CD4-positive, alpha-beta T cell (primary cell): ENCODE measurements around the gene TDO2. TPM values are rescaled to one million over a fixed set of nuclear protein-coding genes. Genes with fewer than 3 reads are reported as not detected.

Source experiments
- ATAC-seq: fragments of 200-7000 bp; cut with Tn5 transposase; one replicate; pipeline ENCODE4 v1.10.0; 2022; ENCODE audit warnings: mild to moderate bottlenecking; ENCODE audit not compliant: poor library complexity
- CTCF ChIA-PET: fragments of 350-600 bp; sonication (Branson Sonifier 250); formaldehyde crosslinking; loops from one replicate; lab custom pipeline; 2021; ENCODE audit warnings: antibody characterized with exemption, inconsistent platforms; lab: Charles Lee
- POLR2A ChIA-PET: fragments of 350-600 bp; sonication (Branson Sonifier 250); formaldehyde crosslinking; loops from one replicate; lab custom pipeline; 2021; ENCODE audit warnings: antibody characterized with exemption, inconsistent platforms; lab: Charles Lee
- DNase-seq, 14 experiments: peaks; one replicate each; pipeline ENCODE4 v3.0.0-alpha.2; 2013 to 2020; ENCODE audit warnings: mixed read lengths in 2 of 14
- H3K27ac ChIP-seq, 2 donors: one replicate each; pipeline versions ENCODE4 v1.5.1 to v1.7.0; 2013; ENCODE audit warnings: low read length in 2 of 2, low read depth in 1 of 2, mild to moderate bottlenecking in 1 of 2
- H3K27me3 ChIP-seq, 2 experiments: 1 replicate in 1 of 2; 2 replicates in 1 of 2; pipeline versions ENCODE4 v1.6.1 to v1.7.0; 2013; ENCODE audit warnings: low read length in 2 of 2, control low read depth in 1 of 2, mild to moderate bottlenecking in 1 of 2, moderate library complexity in 1 of 2; ENCODE audit not compliant: insufficient read depth in 2 of 2, control insufficient read depth in 1 of 2
- H3K36me3 ChIP-seq: one replicate; pipeline ENCODE4 v1.6.1; 2013; ENCODE audit warnings: low read length, control low read depth; ENCODE audit not compliant: insufficient read depth
- H3K4me1 ChIP-seq: one replicate; pipeline ENCODE4 v1.6.1; 2013; ENCODE audit warnings: low read length, control low read depth; ENCODE audit not compliant: insufficient read depth
- H3K4me3 ChIP-seq: one replicate; pipeline ENCODE4 v1.5.1; 2013; ENCODE audit warnings: mild to moderate bottlenecking, low read length, moderate library complexity
- H3K9me3 ChIP-seq, 2 experiments: 1 replicate in 1 of 2; 2 replicates in 1 of 2; pipeline versions ENCODE4 v1.6.1 to v1.7.0; 2013; ENCODE audit warnings: low read length in 2 of 2, mild to moderate bottlenecking in 2 of 2, control low read depth in 1 of 2, moderate library complexity in 1 of 2; ENCODE audit not compliant: control insufficient read depth in 1 of 2, insufficient read depth in 1 of 2
- H3K27ac Mint-ChIP-seq: one replicate; pipeline ENCODE4 v1.8.0; 2020; ENCODE audit warnings: mixed read lengths
- H3K27me3 Mint-ChIP-seq: one replicate; pipeline ENCODE4 v1.8.0; 2021; ENCODE audit warnings: mixed read lengths
- H3K36me3 Mint-ChIP-seq: one replicate; pipeline ENCODE4 v1.8.0; 2021; ENCODE audit warnings: low read depth, mixed read lengths
- H3K4me1 Mint-ChIP-seq: one replicate; pipeline ENCODE4 v1.8.0; 2021; ENCODE audit warnings: low read depth, mixed read lengths
- H3K4me3 Mint-ChIP-seq: one replicate; pipeline ENCODE4 v1.8.0; 2020; ENCODE audit warnings: mild to moderate bottlenecking, mixed read lengths
- H3K9me3 Mint-ChIP-seq: one replicate; pipeline ENCODE4 v1.8.0; 2020; ENCODE audit warnings: mixed read lengths
- intact Hi-C, 2 experiments: fragments of 100-400 bp; cut with DNase I in 1 of 2; cut with micrococcal nuclease in 1 of 2; formaldehyde crosslinking; loops; one replicate each; pipeline versions ENCODE4 v1.15.1 to v1.9.0; 2023 to 2025; cut with DNase I, micrococcal nuclease
- total RNA-seq, 174 experiments: library from RNA in 2 of 174; stranded (reverse) in 2 of 174; gene quantifications; one replicate each; pipeline ENCODE4 v1.2.3 and lab custom pipeline; 2021 to 2026
- TF ChIP-seq, protein P1 (sequence below): fragments of 200-600 bp; IDR thresholded peaks from one replicate; pipeline ENCODE4 v1.8.0; 2022; ENCODE audit warnings: antibody characterized with exemption, mild to moderate bottlenecking

The TDO2 gene
- total RNA-seq, 2 experiments from 2014 or later: not detected

DNA sequence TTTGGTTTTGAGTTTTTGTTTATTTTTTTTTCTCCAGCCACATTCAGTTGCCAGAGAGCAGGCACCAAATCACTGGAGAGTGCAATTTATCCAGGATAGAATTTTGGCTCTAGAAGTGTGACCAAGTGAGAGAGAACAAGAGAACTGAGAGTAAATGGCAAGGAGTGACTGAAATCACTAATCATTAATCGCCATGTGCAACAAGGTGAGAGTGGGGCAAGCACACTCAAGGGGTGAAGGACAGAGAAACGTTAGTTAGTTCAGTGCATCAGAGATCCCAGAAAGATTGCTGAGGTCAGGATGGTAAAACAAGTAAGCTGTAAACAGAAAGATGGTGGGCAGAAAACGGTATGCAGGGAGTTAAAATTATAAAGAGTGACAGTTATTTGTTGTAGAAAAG, 19.6 kb upstream of the TDO2 start:
- Histone ChIP-seq H3K4me3 (no peak overlapping the region), H3K4me1 (no peaks in the 10 kb centered on the region), H3K36me3 (no peaks in the 10 kb centered on the region), H3K27ac (no peak overlapping the region), H3K9me3 (no peaks in the 10 kb centered on the region), H3K27me3 (no peaks in the 10 kb centered on the region)
- ATAC-seq (no peak), DNase-seq (no peak)
- no peaks in the 10 kb centered on the region for H3K9me3 Mint-ChIP-seq
- H3K27ac Mint-ChIP-seq: no peak overlapping the region
- ChIA-PET POLR2A (no interaction called here), CTCF (no interaction called here)
- no peaks in the 10 kb centered on the region for H3K36me3 Mint-ChIP-seq
- TF ChIP-seq, protein P1, sequence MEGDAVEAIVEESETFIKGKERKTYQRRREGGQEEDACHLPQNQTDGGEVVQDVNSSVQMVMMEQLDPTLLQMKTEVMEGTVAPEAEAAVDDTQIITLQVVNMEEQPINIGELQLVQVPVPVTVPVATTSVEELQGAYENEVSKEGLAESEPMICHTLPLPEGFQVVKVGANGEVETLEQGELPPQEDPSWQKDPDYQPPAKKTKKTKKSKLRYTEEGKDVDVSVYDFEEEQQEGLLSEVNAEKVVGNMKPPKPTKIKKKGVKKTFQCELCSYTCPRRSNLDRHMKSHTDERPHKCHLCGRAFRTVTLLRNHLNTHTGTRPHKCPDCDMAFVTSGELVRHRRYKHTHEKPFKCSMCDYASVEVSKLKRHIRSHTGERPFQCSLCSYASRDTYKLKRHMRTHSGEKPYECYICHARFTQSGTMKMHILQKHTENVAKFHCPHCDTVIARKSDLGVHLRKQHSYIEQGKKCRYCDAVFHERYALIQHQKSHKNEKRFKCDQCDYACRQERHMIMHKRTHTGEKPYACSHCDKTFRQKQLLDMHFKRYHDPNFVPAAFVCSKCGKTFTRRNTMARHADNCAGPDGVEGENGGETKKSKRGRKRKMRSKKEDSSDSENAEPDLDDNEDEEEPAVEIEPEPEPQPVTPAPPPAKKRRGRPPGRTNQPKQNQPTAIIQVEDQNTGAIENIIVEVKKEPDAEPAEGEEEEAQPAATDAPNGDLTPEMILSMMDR: no peak
- H3K4me3 Mint-ChIP-seq: no peak overlapping the region
- no peaks in the 10 kb centered on the region for H3K4me1 Mint-ChIP-seq
- intact Hi-C loops: no loop called here
- H3K27me3 Mint-ChIP-seq: no peaks in the 10 kb centered on the region

DNA sequence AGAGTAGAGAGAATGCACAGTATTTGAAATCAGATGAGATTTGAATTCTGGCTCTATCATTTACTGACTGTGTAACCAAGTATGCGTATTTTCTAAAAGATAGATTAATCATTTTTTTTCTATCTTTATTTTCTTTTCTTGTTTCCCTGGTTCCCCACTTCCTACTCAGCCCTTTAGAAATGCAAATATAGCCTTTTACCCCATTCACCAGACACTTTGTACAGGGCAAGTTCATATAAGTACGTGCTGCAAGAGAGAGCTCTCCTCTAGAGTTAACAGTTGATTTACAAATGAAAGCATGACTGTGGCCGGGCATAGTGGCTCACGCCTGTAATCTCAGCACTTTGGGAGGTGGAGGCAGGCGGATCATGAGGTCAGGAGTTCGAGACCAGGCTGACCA, 17.8 kb upstream of the TDO2 start:
- no peaks in the 10 kb centered on the region for H3K27me3 ChIP-seq
- H3K4me3 Mint-ChIP-seq: no peak overlapping the region
- TF ChIP-seq, protein P1: no peak
- H3K27ac ChIP-seq: no peak overlapping the region
- no peaks in the 10 kb centered on the region for H3K36me3 Mint-ChIP-seq
- DNase-seq (no peak), ATAC-seq (no peak)
- ChIA-PET CTCF (no interaction called here), POLR2A (no interaction called here)
- H3K4me1 Mint-ChIP-seq: no peaks in the 10 kb centered on the region
- H3K27ac Mint-ChIP-seq: no peak overlapping the region
- H3K4me3 ChIP-seq: no peak overlapping the region
- H3K27me3 Mint-ChIP-seq: peaks cover 2% of the 10 kb centered on the region
- H3K36me3 ChIP-seq: no peaks in the 10 kb centered on the region
- H3K4me1 ChIP-seq: no peaks in the 10 kb centered on the region
- intact Hi-C loops: no loop called here
- no peaks in the 10 kb centered on the region for H3K9me3 ChIP-seq
- no peaks in the 10 kb centered on the region for H3K9me3 Mint-ChIP-seq

DNA sequence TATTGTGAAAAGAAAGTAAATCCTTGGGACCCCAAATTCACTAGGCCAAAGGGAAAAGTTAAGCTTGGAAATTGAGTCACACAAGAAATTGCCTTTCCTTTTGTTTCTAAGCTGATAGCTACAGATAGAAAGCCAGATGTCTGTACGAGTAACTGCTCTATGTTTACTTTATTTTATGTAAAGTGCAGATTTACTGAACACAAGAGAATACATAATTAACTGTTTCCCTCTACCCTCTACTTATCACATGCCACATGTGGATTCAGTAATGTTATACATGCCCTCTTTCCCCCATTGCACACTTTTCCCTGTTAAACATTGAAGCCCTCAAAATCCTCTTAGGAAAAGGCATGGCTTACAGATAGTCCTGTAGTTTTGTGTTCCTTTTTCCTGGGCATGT, 16.5 kb upstream of the TDO2 start:
- POLR2A ChIA-PET: no interaction called here
- no peaks in the 10 kb centered on the region for H3K4me1 ChIP-seq
- TF ChIP-seq, protein P1: no peak
- Mint-ChIP-seq H3K27ac (no peak overlapping the region), H3K4me1 (no peaks in the 10 kb centered on the region), H3K4me3 (no peak overlapping the region), H3K9me3 (no peaks in the 10 kb centered on the region), H3K36me3 (no peaks in the 10 kb centered on the region), H3K27me3 (peaks cover 10% of the 10 kb centered on the region)
- no peak overlapping the region for H3K4me3 ChIP-seq
- no peaks in the 10 kb centered on the region for H3K27me3 ChIP-seq
- H3K9me3 ChIP-seq: no peaks in the 10 kb centered on the region
- CTCF ChIA-PET: no interaction called here
- ATAC-seq: no peak
- intact Hi-C loops: no loop called here
- H3K27ac ChIP-seq: no peak overlapping the region
- DNase-seq: no peak
- H3K36me3 ChIP-seq: no peaks in the 10 kb centered on the region
